ENCODE results near the gene UGT1A5. TPM values are rescaled to one million over a fixed set of nuclear protein-coding genes. Genes with fewer than 3 reads are reported as not detected.
A peak's percentile ranks its signal among the peaks of the same experiment; 100 is the strongest.
"Not testable (repeated sequence)": the region's sequence is repeated elsewhere in the genome, so short reads cannot be mapped to it uniquely, and the experiment has no call there.

Gene UGT1A5
- total RNA-seq, 1 donor from 2014 or later = 3.8 TPM

DNA sequence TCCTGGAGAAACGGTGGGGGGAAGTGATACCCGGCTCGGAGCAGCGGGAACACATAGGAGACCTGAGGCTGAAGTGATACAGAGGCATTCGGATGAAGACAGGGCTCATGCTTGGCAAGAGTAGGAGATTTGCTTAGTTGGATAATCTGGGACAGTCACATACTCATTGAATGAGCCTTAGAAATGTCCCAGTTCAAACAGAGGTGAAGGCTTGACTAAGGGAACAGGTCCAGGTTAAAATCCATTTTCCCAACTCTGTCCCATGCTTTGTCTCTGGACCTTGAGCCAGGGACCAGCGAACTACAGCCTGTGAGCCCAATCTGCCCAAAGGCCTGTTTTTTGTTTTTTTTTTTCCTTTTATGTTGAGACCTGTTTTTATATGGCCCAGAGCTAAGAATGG lies 18.7 kb upstream of the UGT1A5 start:
- no peak for DNase-seq (ENCODE audit: low read depth)

DNA sequence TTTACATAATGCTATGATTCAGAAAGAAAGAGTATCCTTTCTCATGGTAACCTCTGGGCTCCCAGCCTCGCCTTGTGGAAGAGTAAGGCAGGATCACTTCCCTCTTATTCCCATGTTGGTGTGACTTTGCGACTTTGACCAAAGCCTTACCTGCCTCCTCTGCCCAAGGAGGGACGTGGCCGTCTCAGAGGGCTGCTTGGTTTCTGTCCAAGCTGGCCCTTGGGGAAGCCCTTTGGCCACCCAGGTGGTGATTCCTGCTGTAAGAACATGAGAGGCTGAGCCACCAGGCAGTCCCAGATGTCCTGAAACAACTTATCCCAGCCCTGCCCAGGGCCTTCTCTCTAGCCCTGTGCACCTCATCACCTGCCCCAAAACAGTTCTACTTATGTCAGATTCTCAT lies 14.0 kb upstream of the UGT1A5 start:
- no peak for DNase-seq (ENCODE audit: low read depth)

DNA sequence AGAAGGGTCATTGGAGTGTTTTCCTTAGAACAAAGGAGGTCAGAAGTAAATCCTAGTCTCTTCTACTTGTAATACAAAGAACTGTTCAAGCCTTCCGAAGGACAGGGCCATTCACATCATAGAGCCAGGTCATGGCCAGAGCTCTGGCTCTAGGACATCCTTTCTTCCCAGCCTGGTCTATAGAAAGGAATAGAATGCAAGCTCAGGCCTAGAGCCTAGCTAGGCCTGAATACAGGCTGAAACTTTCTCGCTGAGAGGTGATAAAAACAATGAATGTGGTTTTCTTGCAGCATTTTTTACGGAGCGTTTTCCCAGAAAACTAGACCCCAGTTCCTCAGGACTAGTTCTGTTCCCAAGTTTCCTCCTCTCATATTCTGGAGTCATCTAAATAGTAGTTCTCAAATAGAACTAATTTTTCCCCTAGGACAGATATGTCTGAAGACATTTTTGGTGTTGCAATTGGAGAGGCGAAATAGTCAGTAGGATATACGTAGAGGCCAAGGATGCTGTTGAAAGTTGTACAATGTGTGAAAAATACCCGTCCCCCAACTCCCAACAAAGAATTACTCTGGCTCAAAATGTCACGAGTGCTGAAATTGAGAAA lies 13.2 kb upstream of the UGT1A5 start:
- no peak for DNase-seq (ENCODE audit: low read depth)

DNA sequence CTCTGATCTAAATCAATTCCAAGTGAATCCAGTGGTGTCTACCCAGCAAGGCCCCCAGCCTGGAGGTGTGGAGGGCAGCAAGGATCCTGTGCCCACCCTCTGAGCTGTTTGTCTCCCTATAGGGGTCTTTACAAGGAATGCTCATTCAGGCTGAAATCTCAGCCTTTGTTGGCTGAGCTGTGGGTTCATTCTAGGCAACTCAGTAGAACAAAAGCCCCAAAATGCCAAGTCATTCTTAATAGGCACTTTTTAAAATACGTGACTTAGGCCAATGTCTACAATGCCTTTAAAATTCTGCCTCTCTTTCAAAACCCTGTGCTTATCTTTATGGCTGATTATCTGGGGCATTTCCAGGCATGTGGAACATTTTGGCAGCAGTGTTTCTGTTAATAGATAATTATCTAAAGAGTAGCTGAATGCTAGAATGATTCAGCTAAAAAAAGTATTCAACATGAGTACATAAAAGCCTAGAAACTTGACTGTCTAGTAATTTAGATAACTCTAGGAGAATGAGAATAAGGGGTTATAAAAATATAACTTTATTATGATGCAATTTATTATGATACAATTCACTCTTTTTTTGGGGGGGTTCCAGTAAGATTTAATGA lies 12.6 kb upstream of the UGT1A5 start:
- peak; percentile 97 for DNase-seq (ENCODE audit: low read depth)

DNA sequence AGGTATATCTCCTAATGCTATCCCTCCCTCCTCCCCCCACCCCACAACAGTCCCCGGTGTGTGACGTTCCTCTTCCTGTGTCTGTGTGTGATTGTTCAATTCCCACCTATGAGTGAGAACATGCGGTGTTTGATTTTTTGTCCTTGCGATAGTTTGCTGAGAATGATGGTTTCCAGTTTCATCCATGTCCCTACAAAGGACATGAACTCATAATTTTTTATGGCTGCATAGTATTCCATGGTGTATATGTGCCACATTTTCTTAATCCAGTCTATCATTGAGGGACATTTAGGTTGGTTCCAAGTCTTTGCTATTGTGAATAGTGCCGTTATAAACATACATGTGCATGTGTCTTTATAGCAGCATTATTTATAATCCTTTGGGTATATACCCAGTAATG lies 11.9 kb upstream of the UGT1A5 start:
- not testable (repeated sequence) for DNase-seq (ENCODE audit: low read depth)

DNA sequence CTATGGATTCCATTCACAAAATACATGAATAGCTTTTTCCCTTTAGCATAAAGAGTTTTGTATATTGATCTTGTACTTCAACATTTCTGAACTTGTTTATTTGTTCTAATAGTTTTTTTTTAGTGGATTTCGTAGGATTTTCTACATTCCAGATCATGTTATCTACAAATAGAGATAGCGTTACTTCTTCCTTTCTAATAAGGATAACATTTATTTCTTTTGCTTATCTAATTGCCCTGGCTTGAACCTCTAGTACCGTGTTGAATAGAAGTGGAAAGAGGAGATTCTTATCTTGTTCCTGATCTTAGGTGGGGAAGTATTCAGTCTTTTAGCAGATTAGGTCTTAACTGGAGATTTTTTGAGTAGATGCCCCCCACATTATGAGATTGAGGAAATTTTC lies 10.5 kb upstream of the UGT1A5 start:
- DNase-seq (ENCODE audit: low read depth) = no peak

DNA sequence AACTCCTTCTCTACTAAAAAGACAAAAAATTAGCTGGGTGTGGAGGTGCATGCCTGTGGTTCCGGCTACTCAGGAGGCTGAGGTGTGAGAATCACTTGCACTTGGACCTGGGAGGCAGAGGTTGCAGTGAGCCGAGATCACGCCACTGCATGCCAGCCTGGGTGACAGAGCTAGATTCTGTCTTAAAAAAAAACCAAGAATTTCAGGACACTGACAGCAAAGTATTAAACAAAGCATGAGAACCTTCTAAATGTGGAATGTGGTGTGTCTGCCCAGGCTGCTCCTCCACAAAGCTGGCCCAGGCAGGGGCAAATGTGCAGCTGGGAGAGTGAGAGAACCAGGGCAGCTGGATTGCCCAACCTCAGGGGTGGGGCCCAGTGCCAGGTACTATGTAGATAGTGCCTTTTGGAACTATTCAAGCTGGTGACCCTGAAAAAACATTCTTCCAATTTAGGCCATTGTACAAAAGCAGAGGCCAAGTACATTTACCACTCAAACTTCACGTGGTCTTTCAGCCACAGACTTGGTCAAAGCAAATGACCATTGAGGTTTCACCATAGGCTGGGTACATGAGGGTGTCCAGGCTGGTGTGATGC lies 6.7 kb upstream of the UGT1A5 start:
- peak; percentile 87 for DNase-seq (ENCODE audit: low read depth)

DNA sequence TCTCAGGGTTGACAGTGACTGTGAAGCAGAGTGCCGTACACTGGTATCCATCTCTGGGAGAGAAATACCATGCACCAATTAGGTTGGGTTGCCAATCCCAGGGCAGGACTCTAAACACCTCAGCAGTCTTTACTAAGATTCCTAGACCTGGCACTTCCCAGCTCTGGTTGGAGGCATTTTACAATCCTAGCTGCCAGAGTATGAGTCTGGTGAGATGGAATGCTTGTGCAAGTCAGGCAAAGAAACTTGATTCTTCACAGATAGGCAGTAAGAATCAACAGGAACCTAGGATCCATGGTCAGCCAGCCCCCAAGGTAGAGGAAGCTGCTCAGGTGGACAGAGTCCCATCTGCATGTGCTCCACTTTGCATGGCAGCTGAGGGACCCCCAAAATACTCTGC lies 6.0 kb upstream of the UGT1A5 start:
- peak; percentile 82 for DNase-seq (ENCODE audit: low read depth)

DNA sequence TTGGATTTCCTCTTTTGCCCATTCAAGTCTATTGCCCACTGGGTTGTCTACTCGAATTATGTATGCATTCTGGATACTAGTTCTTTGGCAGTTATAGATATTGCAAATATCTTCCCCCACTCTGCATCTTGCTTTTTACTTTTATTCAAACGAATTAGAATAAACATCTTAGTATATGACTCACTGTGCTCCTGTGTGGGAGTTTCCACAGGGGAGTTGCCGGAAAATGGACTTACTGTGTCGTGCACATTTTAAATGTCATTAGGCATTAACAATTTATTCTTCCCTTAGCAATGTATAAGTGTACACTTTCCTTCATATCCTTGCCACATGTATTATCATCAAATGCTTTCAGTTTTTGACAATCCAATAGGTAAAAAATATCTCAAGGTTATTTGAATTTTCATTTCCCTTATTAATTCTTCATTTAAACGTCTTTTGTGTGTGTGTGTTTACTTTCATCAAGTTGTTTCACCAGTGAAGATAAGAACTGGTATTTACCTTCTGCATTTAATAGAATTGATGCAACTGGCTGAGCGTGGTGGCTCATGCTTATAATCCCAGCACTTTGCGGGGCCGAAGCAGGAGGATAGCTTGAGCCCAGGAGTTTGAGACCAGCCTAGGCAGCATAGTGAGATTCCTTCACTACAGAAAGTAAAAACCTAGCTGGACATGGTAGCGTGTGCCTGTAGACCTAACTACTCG lies 4.6 kb upstream of the UGT1A5 start:
- peak; percentile 64 for DNase-seq (ENCODE audit: low read depth)

DNA sequence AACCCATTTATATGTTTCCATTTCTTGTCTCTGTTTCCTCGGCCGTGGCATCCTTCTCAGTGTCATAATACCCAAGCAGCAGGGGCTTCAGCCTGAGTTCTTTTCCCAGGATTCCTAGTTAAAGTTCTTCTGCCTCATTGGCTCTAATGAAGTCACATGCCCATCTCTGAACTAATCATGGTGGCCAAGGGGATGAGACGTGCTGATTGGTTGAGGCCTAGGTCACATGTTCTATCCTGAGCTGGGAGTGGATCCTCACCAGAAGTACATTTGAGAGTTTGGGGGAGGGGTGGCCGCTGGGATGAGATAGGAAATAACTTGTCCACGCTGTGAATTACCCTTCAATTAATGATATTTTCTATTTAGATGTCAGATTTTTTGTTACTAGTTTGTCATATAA lies 3.8 kb upstream of the UGT1A5 start:
- DNase-seq (ENCODE audit: low read depth) = no peak

DNA sequence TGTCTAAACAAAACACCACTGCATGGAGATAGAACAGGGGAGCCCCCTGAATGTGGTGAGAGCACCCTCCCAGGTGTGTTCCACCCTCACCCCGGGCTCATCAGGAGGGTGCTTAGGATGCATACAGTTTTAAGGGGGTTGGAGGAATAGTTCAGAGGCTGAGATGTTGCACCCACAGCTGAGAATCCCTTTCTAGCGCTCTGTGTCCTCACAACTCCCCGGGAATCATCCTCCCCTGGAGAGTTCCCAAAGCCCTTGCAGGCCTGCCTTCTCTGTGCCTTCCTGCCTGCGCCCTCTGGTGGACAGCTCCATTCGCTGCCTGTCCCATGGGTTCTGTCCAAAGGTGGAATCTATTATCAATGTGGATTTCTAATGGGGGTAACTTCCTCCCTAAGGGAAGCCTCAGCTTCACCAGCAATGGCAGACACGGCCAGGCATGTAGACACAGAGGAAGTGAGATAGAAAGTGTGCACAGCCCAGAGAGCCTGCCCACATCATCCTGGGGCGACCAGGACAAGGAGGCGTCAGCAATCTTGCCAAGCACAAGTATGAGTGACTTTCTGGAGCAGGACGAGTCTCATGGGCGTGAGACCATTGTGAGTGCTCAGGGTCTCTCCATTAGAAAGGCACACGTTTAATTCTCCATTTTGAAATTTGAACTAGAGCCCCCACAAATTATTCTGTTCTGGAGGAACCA lies 1.2 kb upstream of the UGT1A5 start:
- DNase-seq (ENCODE audit: low read depth) = peak; percentile 61

DNA sequence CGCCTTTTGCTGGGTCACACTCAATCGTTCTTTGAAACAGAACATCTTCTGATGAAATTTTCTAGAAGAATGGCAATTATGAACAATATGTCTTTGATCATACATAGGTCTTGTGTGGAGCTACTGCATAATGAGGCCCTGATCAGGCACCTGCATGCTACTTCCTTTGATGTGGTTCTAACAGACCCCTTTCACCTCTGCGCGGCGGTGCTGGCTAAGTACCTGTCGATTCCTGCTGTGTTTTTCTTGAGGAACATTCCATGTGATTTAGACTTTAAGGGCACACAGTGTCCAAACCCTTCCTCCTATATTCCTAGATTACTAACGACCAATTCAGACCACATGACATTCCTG lies 532 bp downstream of the UGT1A5 start:
- no peak for DNase-seq (ENCODE audit: low read depth)

DNA sequence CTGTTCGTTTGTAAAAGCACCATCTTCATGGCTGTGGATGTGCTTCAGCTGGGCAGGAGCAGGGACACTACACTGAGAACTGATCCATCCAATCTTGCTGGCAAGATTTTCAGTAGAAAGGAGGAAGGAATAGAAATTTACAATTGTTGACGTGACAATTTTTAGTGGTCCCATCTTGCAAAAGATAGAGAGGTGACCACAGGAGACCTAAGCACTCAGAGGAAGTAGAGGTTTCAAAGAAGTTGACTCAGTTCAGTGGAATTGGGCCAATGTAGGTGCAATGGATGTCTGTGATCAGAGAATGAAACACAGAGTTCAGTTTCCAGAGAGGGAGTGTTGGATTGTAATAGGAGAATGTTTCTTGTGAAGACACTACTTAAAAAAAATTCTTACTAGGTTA lies 1.4 kb downstream of the UGT1A5 start:
- DNase-seq (ENCODE audit: low read depth) = peak; percentile 41

DNA sequence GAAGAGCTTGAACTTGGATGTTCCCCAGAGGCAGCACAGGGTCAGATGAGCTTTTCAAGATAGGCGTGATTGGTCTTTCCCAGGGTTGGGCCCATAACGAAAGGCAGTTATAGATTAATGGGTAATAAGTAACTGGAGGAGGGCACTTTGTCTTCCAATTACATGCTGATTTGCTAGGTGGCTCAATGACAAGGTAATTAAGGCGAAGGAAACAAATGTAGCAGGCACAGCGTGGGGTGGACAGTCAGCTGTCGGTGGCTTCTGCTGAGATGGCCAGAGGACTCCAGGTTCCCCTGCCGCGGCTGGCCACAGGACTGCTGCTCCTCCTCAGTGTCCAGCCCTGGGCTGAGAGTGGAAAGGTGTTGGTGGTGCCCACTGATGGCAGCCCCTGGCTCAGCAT lies 5.8 kb downstream of the UGT1A5 start, which contains the start of gene UGT1A4:
Gene UGT1A4 (plus strand): TSS at position 185 of the 400 bp plus-strand sequence. CDS start 85 bp downstream, at position 270.
- DNase-seq (ENCODE audit: low read depth) = no peak

DNA sequence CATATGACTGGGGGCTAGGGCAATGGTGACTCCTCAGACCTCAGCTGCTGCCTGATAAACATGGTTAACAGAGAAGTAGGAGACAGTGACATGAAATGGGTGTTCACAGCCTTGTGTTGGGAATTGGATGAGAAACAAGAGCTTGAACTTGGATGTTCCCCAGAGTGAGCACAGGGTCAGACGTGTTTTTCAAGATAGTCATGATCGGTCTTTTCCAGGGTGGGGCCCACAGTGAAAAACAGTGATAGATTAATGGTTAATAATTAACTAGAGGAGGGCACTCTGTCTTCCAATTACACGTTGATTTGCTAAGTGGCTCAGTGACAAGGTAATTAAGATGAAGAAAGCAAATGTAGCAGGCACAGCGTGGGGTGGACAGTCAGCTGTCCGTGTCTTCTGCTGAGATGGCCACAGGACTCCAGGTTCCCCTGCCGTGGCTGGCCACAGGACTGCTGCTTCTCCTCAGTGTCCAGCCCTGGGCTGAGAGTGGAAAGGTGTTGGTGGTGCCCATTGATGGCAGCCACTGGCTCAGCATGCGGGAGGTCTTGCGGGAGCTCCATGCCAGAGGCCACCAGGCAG lies 16.1 kb downstream of the UGT1A5 start, which contains the start of gene UGT1A3:
Gene UGT1A3 (plus strand): TSS at position 320 of the 579 bp plus-strand sequence. CDS start 85 bp downstream, at position 405.
- no peak for DNase-seq (ENCODE audit: low read depth)

DNA sequence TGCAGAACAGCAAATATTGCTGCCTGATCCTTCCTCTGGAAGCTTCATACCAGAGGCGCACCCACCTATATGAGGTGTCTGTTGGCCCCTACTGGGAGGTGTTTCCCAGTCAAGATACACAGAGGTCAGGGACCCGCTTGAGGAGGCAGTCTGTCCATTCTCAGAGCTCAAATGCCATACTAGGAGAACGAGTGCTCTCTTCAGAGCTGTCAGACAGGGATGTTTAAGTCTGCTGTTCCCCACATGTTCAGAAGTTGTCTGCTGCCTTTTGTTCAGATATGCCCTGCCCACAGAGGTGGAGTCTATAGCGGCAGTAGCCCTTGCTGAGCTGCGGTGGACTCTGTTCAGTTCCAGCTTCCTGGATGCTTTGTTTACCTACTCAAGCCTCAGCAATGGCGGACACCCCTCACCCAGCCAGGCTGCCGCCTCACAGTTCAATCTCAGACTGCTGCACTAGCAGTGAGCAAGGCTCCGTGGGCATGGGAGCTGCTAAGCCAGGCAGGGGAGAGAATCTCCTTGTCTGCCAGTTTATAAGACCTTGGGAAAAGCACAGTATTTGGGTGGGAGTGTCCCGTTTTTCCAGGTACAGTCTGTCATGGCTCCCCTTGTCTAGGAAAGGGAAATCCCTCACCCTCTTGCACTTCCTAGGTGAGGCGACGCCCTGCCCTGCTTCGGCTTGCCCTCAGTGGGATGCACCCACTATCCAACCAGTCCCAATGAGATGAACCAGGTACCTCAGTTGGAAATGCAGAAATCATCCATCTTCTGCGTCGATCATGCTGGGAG lies 24.4 kb downstream of the UGT1A5 start:
- DNase-seq (ENCODE audit: low read depth) = not testable (repeated sequence)

DNA sequence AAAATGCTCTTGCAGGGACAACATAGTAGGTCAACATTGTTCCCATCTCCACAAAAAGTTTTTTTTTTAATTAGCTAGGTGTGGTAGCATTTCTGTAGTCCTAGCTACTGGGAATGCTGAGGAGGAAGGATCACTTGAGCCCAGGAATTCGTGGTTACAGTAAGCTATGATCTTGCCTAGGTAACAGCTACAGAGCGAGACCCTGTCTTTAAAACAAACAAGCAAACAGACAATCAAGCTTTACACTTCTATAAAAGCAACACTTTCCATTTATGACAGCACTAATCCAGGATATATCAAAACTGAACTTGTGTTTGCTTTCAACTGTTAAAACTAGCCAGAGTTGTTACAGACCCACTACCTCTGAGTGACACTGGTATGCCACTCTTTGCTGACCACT lies 28.2 kb downstream of the UGT1A5 start:
- peak; percentile 65 for DNase-seq (ENCODE audit: low read depth)

DNA sequence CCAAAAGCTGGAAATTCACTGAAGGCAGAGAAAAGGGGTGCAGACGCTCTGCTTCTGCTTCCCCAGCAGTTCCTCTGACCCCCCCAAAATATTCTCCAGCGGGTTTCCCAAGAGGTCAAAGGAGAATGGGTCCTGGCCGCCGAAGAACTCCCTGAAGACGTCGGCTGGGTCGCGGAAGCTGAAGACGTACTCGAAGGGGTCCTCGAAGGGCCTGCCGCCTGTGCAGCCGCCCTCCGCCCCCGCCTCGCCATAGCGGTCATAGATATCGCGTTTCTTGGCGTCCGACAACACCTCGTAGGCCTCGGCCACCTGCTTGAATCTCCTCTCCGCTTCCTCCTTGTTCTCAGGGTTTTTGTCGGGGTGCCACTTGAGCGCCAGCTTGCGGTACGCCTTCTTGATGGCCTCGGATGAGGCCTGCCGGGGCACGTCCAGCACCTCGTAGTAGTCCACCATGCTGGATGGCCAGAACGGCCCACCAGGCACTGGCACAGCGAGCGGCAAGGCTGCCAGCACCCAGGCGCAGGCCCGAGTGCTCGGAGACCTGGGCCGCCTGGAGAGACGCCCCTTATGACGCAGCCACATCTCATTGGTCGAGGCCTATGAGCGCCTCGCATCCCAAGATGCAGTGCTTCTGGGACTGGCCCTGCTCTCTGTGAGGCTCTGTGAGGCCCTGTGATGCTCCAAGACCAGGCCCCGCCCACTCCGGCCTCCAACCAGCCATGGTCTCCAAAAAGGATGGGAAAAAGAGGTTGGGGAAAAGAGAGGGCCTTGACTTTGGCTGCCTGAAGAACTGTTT lies 31.0 kb downstream of the UGT1A5 start:
- DNase-seq (ENCODE audit: low read depth) = no peak

DNA sequence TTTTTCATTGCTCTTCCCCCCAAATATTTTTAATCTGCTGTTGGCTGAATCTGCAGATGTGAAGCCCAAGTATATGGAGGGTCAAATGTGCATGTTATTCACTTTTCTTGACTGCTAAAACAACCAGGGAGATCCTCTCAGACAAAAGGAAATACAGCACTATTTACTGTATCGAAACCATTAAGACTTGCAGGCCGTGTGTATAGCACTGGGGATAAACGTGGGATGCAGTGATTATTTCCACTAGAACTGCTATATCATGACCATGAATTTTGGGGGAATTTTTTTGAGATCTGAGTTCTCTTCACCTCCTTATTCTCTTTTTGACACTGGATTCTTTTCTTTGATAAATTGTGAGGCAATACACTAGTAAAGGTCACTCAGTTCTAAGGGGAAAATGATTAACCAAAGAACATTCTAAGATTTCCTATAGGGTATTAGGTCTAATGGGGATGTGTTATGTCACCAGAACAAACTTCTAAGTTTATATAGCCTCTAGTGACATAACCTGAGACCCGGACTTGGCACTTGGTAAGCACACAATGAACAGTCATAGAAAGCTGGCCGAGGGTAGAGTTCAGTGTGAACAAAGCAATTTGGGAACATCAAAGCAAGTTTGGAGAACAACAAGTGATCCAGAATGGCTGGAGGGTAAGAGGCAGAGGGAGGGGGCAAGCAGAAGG lies 32.5 kb downstream of the UGT1A5 start:
- no peak for DNase-seq (ENCODE audit: low read depth)

DNA sequence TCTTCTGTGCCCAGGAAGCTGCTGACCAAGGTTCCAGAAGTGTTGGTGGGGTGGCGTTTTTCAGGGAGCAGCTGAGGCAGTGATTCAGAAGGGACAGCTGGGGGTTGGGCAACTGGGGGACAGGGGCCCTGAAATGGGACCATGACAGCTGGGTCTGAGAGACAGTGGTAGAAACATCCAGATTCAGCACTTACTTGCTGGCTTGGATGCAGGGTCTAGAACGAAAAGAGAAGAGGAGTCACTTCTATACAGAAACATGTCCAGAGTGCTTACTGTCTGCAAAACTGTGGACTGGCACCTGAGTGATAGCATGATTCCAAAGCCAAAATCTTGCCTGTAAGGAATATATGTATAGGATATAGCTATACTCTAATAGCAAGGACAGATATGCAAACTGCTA lies 33.1 kb downstream of the UGT1A5 start:
- not testable (repeated sequence) for DNase-seq (ENCODE audit: low read depth)

Data from renal cortical epithelial cell (primary cell).